A673 (cell line): ENCODE results near the gene UNC45A. TPM values are rescaled to one million over a fixed set of nuclear protein-coding genes. Genes with fewer than 3 reads are reported as not detected.
A peak's percentile ranks its signal among the peaks of the same experiment; 100 is the strongest.

ENCODE experiments used
- BruUV-seq: library from RNA; stranded (reverse); fragments of 400-500 nt; replicated peaks from 2 replicates; lab custom pipeline; 2021; lab: Mats Ljungman, UMichigan
- CTCF ChIA-PET: fragments of 300-600 bp; sonication (Branson Sonifier 250); formaldehyde crosslinking; loops from one replicate; lab custom pipeline; 2022; ENCODE audit warnings: antibody characterized with exemption; lab: Charles Lee
- POLR2A ChIA-PET: fragments of 300-600 bp; sonication (Branson Sonifier 250); formaldehyde crosslinking; loops from one replicate; lab custom pipeline; 2022; ENCODE audit warnings: antibody characterized with exemption; ENCODE audit not compliant: low non-redundant PET; lab: Charles Lee
- DNase-seq: peaks from one replicate; pipeline ENCODE4 v3.0.0-alpha.2; 2015; ENCODE audit warnings: low spot score
- H3K27ac ChIP-seq: fragments of 200-600 bp; sonication (generic); 2 replicates; pipeline ENCODE4 v1.5.1; 2016; ENCODE audit warnings: mixed run types, low read depth, mild to moderate bottlenecking, mixed read lengths, antibody characterized with exemption, low read length; ENCODE audit not compliant: poor library complexity, severe bottlenecking
- H3K27me3 ChIP-seq: fragments of 200-600 bp; sonication (generic); replicated peaks from 2 replicates; pipeline ENCODE4 v1.6.1; 2017; ENCODE audit warnings: mixed run types, low read depth, mild to moderate bottlenecking, mixed read lengths, antibody characterized with exemption, low read length; ENCODE audit not compliant: insufficient read depth, poor library complexity
- H3K36me3 ChIP-seq: fragments of 200-600 bp; sonication (generic); 2 replicates; pipeline ENCODE4 v1.6.1; 2016; ENCODE audit warnings: mixed run types, mild to moderate bottlenecking, mixed read lengths, antibody characterized with exemption, low read length; ENCODE audit not compliant: insufficient read depth, poor library complexity, severe bottlenecking
- H3K4me1 ChIP-seq: fragments of 200-600 bp; sonication (generic); 2 replicates; pipeline ENCODE4 v1.6.1; 2017; ENCODE audit warnings: mixed run types, mild to moderate bottlenecking, mixed read lengths, antibody characterized with exemption, low read length; ENCODE audit not compliant: insufficient read depth, poor library complexity, severe bottlenecking
- H3K4me3 ChIP-seq: fragments of 200-600 bp; sonication (generic); 2 replicates; pipeline ENCODE4 v1.5.1; 2016; ENCODE audit warnings: low read depth, mixed run types, mild to moderate bottlenecking, mixed read lengths, low read length; ENCODE audit not compliant: poor library complexity, severe bottlenecking
- H3K9me3 ChIP-seq: fragments of 200-600 bp; sonication (generic); 2 replicates; pipeline ENCODE4 v1.6.1; 2016; ENCODE audit warnings: mixed run types, low read depth, mild to moderate bottlenecking, mixed read lengths, antibody characterized with exemption, low read length; ENCODE audit not compliant: poor library complexity, severe bottlenecking
- CTCF ChIP-seq: fragments of 300-800, 200-600 bp; sonication (generic); conservative IDR thresholded peaks from 2 replicates; pipeline ENCODE4 v1.5.1; 2017; ENCODE audit warnings: low read depth, mild to moderate bottlenecking, antibody characterized with exemption, low read length, moderate library complexity, mixed read lengths
- EZH2 ChIP-seq: fragments of 200-600 bp; sonication (generic); IDR thresholded peaks from 2 replicates; pipeline ENCODE4 v1.6.1; 2017; ENCODE audit warnings: borderline replicate concordance, low read depth, mild to moderate bottlenecking, mixed read lengths, antibody characterized with exemption, low read length; ENCODE audit not compliant: poor library complexity, severe bottlenecking
- intact Hi-C: fragments of 100-400 bp; cut with micrococcal nuclease; formaldehyde crosslinking; loops from one replicate; pipeline ENCODE4 v1.10.0; 2022; ENCODE audit not compliant: unreplicated experiment
- total RNA-seq: library from RNA; stranded (reverse); gene quantifications from 2 replicates; pipeline ENCODE4 v1.2.3, GENCODE V29; 2021

The UNC45A gene
- total RNA-seq, 1 experiment from 2014 or later = 74.4 TPM

- Histone ChIP-seq H3K27me3 (no peaks in the 10 kb centered on the region), H3K36me3 (no peaks in the 10 kb centered on the region), H3K4me1 (peaks cover 25% of the 10 kb centered on the region), H3K27ac (peak overlapping the region; percentile 80), H3K4me3 (peak overlapping the region; percentile 96), H3K9me3 (no peaks in the 10 kb centered on the region)
- intact Hi-C loops = loop anchor here (2.0 to 10.0 kb wide), 3 partner anchors 29 to 787 kb away; partner anchors contain the start of gene MAN2A2
- TF ChIP-seq EZH2 = no peak
- TF ChIP-seq CTCF = no peak
- ChIA-PET CTCF (interaction anchor here (0.7 to 2.9 kb wide), 7 partner anchors 29 to 340 kb away, joined by 3 to 9 read pairs (median 5); partner anchors contain the start of gene MAN2A2), POLR2A (no interaction called here)
- no TSS peak for BruUV-seq
- DNase-seq = no peak
These were observed 3.6 kb upstream of the UNC45A start for GRCh38 chr15:90931575-90931827.

- ChIA-PET POLR2A (interaction anchor here (0.6 kb wide), 1 partner anchor 51 kb away, joined by 7 read pairs; no protein-coding TSS in a partner anchor), CTCF (interaction anchor here (0.7 to 2.9 kb wide), 10 partner anchors 23 to 340 kb away, joined by 3 to 9 read pairs (median 5); partner anchors contain the start of genes MAN2A2 and RCCD1)
- Histone ChIP-seq H3K27ac (peak within 1 kb of the TSS; percentile 86), H3K4me1 (peaks cover 27% of the 10 kb centered on the region), H3K9me3 (no peaks in the 10 kb centered on the region), H3K27me3 (no peaks in the 10 kb centered on the region), H3K36me3 (no peaks in the 10 kb centered on the region), H3K4me3 (peak within 1 kb of the TSS; percentile 96)
- peak; percentile 88 for DNase-seq
- BruUV-seq = no TSS peak
- intact Hi-C loops = loop anchor here (2.0 to 10.0 kb wide), 3 partner anchors 29 to 787 kb away; partner anchors contain the start of gene MAN2A2
- no peak for TF ChIP-seq EZH2
- peak; percentile 97 for TF ChIP-seq CTCF
These were observed 3.0 kb upstream of the UNC45A start, which contains the start of gene HDDC3 for GRCh38 chr15:90931828-90932659. TSS of gene HDDC3 (minus strand) at chr15:90932549. CDS start at chr15:90932540, 9 bp downstream.

GRCh38 chr15:90932660-90932991 is 2.5 kb upstream of the UNC45A start:
- intact Hi-C loops = loop anchor here (5.0 to 10.0 kb wide), 2 partner anchors 285 to 788 kb away; no protein-coding TSS in a partner anchor
- H3K4me1 ChIP-seq = peaks cover 27% of the 10 kb centered on the region
- DNase-seq = no peak
- TF ChIP-seq CTCF = no peak; the same call in 1 of the 2 replicates
- TF ChIP-seq EZH2 = no peak
- ChIA-PET POLR2A (interaction anchor here (0.6 kb wide), 1 partner anchor 50 kb away, joined by 7 read pairs; no protein-coding TSS in a partner anchor), CTCF (interaction anchor here (1.2 to 2.9 kb wide), 7 partner anchors 22 to 339 kb away, joined by 3 to 9 read pairs (median 6); partner anchors contain the start of genes MAN2A2 and RCCD1)
- no peaks in the 10 kb centered on the region for H3K27me3 ChIP-seq
- peak overlapping the region; percentile 96 for H3K4me3 ChIP-seq
- H3K36me3 ChIP-seq = no peaks in the 10 kb centered on the region
- H3K27ac ChIP-seq = peak overlapping the region; percentile 80
- H3K9me3 ChIP-seq = no peaks in the 10 kb centered on the region
- no TSS peak for BruUV-seq
